Duodenal mucosa (tissue), 2 donors: ENCODE measurements around the gene STRADB.
"Not testable (repeated sequence)": the region's sequence is repeated elsewhere in the genome, so short reads cannot be mapped to it uniquely, and the experiment has no call there.

ENCODE experiments used
- H3K27ac ChIP-seq: one replicate; pipeline ENCODE4 v1.7.0; 2013; ENCODE audit warnings: low read depth, low read length
- H3K27me3 ChIP-seq, 2 donors: one replicate each; pipeline ENCODE4 v1.7.0; 2013; ENCODE audit warnings: low read length in 2 of 2, control low read depth in 1 of 2; ENCODE audit not compliant: insufficient read depth in 2 of 2, control insufficient read depth in 1 of 2
- H3K36me3 ChIP-seq, 2 donors: one replicate each; pipeline ENCODE4 v1.7.0; 2013; ENCODE audit warnings: low read length in 2 of 2, control low read depth in 1 of 2; ENCODE audit not compliant: insufficient read depth in 2 of 2, control insufficient read depth in 1 of 2
- H3K4me1 ChIP-seq, 2 donors: one replicate each; pipeline ENCODE4 v1.7.0; 2013; ENCODE audit warnings: low read length in 2 of 2, control low read depth in 1 of 2; ENCODE audit not compliant: insufficient read depth in 2 of 2, control insufficient read depth in 1 of 2
- H3K4me3 ChIP-seq, 2 donors: one replicate each; pipeline ENCODE4 v1.7.0; 2013; ENCODE audit warnings: low read length in 2 of 2, low read depth in 1 of 2
- H3K9ac ChIP-seq, 2 donors: one replicate each; pipeline ENCODE4 v1.7.0; 2013; ENCODE audit warnings: low read length in 2 of 2, low read depth in 1 of 2
- H3K9me3 ChIP-seq, 2 donors: one replicate each; pipeline ENCODE4 v1.7.0; 2013; ENCODE audit warnings: low read length in 2 of 2, control low read depth in 1 of 2; ENCODE audit not compliant: control insufficient read depth in 1 of 2

The STRADB gene

GRCh38 chr2:201430322-201430721 is 21.2 kb upstream of the STRADB start:
- H3K27me3 ChIP-seq, H3K36me3 ChIP-seq, H3K4me3 ChIP-seq, H3K9ac ChIP-seq, H3K27ac ChIP-seq, H3K9me3 ChIP-seq: not testable (repeated sequence)
- H3K4me1 ChIP-seq: peaks cover 13 to 17% of the 10 kb centered on the region in 2 donors

DNA sequence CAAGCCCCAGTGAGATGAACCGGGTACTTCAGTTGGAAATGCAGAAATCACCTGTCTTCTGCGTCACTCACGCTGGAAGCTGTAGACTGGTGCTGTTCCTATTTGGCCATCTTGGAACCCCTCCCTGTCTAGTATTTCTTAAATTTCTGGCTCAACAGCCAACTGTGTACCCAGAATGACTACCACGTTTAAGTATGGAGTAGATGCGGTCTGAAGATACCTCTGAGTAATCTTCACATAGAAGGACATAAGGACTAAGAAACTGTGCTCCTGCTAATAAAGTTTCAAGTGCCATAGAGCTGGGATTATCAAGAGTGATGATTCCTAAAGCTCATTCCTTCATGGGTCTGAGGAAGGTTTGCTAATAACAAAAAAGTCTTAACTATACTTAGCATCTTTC is 20.7 kb upstream of the STRADB start:
- Histone ChIP-seq H3K9ac (no peak overlapping the region), H3K9me3 (no peaks in the 10 kb centered on the region), H3K27me3 (no peaks in the 10 kb centered on the region), H3K27ac (no peak overlapping the region), H3K36me3 (no peaks in the 10 kb centered on the region), H3K4me3 (no peak overlapping the region), H3K4me1 (peaks cover 13 to 17% of the 10 kb centered on the region in 2 donors)

GRCh38 chr2:201432038-201432620 is 19.4 kb upstream of the STRADB start:
- Histone ChIP-seq H3K9me3 (no peaks in the 10 kb centered on the region), H3K27ac (no peak overlapping the region), H3K9ac (no peak overlapping the region)

GRCh38 chr2:201432621-201433393 is 18.7 kb upstream of the STRADB start:
- H3K27ac ChIP-seq: no peak overlapping the region

More at GRCh38 chr2:201432038-201432620, 19.4 kb upstream of the STRADB start:
- Histone ChIP-seq H3K36me3 (no peaks in the 10 kb centered on the region), H3K27me3 (no peaks in the 10 kb centered on the region), H3K4me1 (peaks cover 13 to 17% of the 10 kb centered on the region in 2 donors), H3K4me3 (no peak overlapping the region)

DNA sequence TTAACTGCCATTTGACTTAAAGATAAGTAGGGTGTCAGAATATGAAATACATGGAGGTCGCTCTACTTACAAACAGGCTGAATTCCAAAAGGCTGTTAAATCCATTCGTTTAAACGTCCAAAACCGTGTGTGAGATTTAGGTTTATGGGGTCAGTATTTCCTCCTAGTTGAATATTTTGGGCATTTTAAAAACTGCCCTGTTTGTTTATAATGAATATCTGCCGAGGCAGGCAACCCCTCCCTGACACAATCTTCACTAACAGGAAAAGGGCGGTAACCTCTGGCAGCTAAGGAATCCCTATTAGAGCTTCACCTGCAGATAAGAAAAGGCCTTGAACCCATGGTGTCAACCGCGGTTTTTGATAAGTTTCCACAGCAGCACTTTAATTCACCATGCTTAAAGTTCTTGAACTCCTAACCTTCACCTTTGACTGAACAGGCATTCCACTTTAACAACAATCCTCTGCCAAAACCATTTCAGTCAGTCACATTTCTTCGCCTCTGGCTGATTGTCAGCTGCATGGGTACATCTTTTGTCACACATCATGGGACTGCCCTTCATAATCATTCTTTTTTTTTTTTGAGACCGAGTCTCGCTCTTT is 18.0 kb upstream of the STRADB start:
- no peak overlapping the region for H3K4me3 ChIP-seq
- H3K27ac ChIP-seq: no peak overlapping the region
- peaks cover 17 to 21% of the 10 kb centered on the region in 2 donors for H3K4me1 ChIP-seq
- H3K27me3 ChIP-seq: no peaks in the 10 kb centered on the region
- no peaks in the 10 kb centered on the region for H3K36me3 ChIP-seq
- H3K9me3 ChIP-seq: no peaks in the 10 kb centered on the region
- H3K9ac ChIP-seq: no peak overlapping the region

More at GRCh38 chr2:201432621-201433393, 18.7 kb upstream of the STRADB start:
- H3K4me3 ChIP-seq: no peak overlapping the region
- no peak overlapping the region for H3K9ac ChIP-seq
- H3K9me3 ChIP-seq: no peaks in the 10 kb centered on the region
- peaks cover 17% of the 10 kb centered on the region in 2 donors for H3K4me1 ChIP-seq
- H3K36me3 ChIP-seq: no peaks in the 10 kb centered on the region
- no peaks in the 10 kb centered on the region for H3K27me3 ChIP-seq

DNA sequence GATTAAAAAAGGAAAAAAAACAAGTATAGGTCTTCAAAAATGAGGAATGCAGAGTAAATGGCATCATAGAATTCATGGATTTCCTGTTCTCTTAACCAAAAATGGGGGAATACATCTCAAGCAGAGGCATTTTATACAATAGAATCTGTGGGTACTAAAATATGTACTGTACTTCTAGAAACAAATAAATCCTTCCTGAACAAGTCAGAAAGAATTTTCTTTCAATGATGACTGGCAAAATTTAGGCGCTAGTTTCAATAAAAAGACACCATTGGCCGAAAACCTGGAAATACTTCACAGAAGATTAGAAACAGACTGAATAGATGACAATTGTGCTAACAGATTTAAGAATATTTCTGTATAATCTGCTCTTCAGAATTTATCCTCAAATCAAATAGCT is 15.4 kb upstream of the STRADB start:
- Histone ChIP-seq H3K9me3 (no peaks in the 10 kb centered on the region), H3K27me3 (no peaks in the 10 kb centered on the region), H3K4me3 (no peak overlapping the region), H3K9ac (no peak overlapping the region), H3K36me3 (no peaks in the 10 kb centered on the region), H3K27ac (no peak overlapping the region), H3K4me1 (peaks cover 21 to 32% of the 10 kb centered on the region in 2 donors)

DNA sequence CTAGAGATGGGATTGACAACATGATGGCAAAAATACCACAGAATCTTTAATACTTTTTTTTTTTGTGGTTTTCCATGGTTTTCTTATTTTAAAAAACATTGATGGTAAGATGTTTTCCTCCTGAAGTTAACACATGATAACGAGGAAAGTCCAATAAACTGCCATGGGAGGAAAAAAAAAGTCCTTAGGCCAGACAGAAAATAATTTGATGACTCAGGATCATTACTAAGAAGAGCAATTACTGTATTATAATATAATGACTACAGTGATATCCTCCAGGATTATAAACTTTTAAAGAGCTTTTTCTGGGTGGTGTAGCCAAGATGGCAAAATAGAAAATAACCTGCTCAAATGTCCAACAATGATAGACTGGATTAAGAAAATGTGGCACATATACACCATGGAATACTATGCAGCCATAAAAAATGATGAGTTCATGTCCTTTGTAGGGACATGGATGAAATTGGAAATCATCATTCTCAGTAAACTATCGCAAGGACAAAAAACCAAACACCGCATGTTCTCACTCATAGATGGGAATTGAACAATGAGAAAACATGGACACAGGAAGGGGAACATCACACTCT is 12.1 kb upstream of the STRADB start:
- not testable (repeated sequence) for H3K27ac ChIP-seq, H3K4me3 ChIP-seq, H3K9me3 ChIP-seq, H3K27me3 ChIP-seq, H3K36me3 ChIP-seq, H3K9ac ChIP-seq
- H3K4me1 ChIP-seq: peaks cover 4 to 20% of the 10 kb centered on the region in 2 donors

DNA sequence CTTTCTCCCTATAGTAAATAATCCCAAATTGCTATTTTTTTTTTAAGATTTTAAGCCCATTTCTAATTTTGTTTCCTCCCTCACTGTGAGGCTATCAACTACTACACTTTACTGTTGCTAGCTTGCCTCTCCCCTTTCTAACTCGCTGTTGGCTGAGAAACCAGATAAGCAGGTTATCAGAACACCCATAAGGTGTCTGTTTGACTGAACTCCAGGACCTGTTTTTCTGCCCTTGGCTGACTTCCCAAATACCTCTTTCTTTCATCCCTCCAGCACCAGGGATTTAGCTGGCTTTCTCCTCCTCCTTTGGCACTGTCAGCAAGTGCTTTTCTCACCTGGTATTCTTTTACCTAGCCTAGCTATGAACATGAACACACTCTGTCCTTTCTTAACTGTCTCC is 11.4 kb upstream of the STRADB start:
- H3K4me3 ChIP-seq: no peak overlapping the region
- H3K27ac ChIP-seq: no peak overlapping the region
- no peaks in the 10 kb centered on the region for H3K36me3 ChIP-seq
- H3K9ac ChIP-seq: no peak overlapping the region
- H3K9me3 ChIP-seq: no peaks in the 10 kb centered on the region
- H3K4me1 ChIP-seq: peaks cover 4 to 20% of the 10 kb centered on the region in 2 donors
- no peaks in the 10 kb centered on the region for H3K27me3 ChIP-seq

GRCh38 chr2:201441409-201441808 is 10.1 kb upstream of the STRADB start:
- Histone ChIP-seq H3K9me3 (no peaks in the 10 kb centered on the region), H3K27me3 (no peaks in the 10 kb centered on the region), H3K4me3 (no peak overlapping the region), H3K4me1 (peaks cover 7 to 25% of the 10 kb centered on the region in 2 donors), H3K36me3 (no peaks in the 10 kb centered on the region), H3K9ac (no peak overlapping the region), H3K27ac (no peak overlapping the region)
